SJCRH30 (cell line): ENCODE measurements around the gene SRA1. TPM values are rescaled to one million over a fixed set of nuclear protein-coding genes. Genes with fewer than 3 reads are reported as not detected.

Experiments
- DNase-seq, 2 experiments: peaks; one replicate each; pipeline ENCODE4 v3.0.0-alpha.2; 2015 to 2020
- H3K27ac ChIP-seq: fragments of 250-450 bp; sonication (Bioruptor Pico); 2 replicates; pipeline ENCODE4 v1.5.1; 2020; ENCODE audit warnings: mild to moderate bottlenecking, moderate library complexity
- H3K27me3 ChIP-seq: fragments of 250-450 bp; sonication (Bioruptor Pico); 2 replicates; pipeline ENCODE4 v1.5.1; 2020; ENCODE audit warnings: mild to moderate bottlenecking, moderate library complexity
- H3K36me3 ChIP-seq: fragments of 250-450 bp; sonication (Bioruptor Pico); 2 replicates; pipeline ENCODE4 v1.5.1; 2020; ENCODE audit warnings: mild to moderate bottlenecking, moderate library complexity
- H3K4me1 ChIP-seq: fragments of 250-450 bp; sonication (Bioruptor Pico); 2 replicates; pipeline ENCODE4 v1.5.1; 2020; ENCODE audit warnings: mild to moderate bottlenecking, moderate library complexity
- H3K4me3 ChIP-seq: fragments of 250-450 bp; sonication (Bioruptor Pico); 2 replicates; pipeline ENCODE4 v1.5.1; 2020; ENCODE audit warnings: mild to moderate bottlenecking, moderate library complexity
- H3K9me3 ChIP-seq: fragments of 250-450 bp; sonication (Bioruptor Pico); replicated peaks from 2 replicates; pipeline ENCODE4 v1.5.1; 2020; ENCODE audit warnings: mild to moderate bottlenecking, moderate library complexity
- total RNA-seq: library from RNA; depleted of rRNA; stranded (reverse); fragments of >200 nt; shearing (Covaris generic); gene quantifications from 2 replicates; pipeline ENCODE4 v1.2.3, GENCODE V29; 2014

Gene SRA1
- total RNA-seq, 1 experiment from 2014 or later, result 36.1 TPM

DNA sequence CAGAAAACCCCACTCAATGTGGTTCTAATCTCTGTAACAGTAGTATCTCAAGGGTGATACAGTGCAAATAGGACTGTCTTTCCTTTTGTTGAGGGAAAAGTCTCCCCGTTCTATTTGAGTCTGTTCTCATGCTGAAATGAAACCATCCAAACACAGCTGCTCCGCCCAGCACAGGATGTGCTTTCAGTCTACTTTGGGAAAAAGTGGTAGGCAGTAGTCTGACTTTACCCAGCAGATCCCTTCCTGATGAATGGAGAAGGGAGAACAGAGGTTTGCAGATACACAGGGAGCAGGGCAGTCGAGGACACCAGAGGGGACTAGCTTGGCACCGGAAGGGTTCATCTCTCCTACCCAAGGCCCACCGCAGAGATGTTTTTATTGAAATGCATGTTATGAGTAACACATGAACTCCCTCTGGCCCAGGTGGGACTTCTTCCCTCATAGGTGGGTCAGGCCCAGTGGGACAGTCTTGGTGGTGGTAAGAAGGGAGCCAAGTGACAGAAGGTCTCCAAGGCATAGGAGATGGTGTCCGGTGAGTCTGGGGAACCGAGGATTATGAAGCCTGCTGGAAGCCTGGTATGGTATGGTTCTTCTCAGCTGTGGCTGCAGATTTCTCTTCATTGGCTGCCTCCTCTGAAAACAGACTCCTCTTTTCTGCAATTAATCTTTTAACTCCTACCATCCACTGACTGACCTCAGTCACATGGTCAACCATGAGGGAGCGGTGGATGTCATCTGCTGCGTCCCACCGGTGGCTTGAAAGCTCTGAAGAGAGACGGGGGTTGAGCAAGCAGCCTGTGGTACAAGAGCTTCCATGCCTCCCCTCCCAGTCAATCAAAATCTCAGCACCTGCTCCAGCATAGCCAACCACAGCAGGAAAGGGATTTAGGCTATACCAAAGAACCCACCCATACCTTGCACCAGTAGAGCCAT is 6.9 kb downstream of the SRA1 start:
- Histone ChIP-seq H3K9me3 (no peaks in the 10 kb centered on the region), H3K4me1 (no peaks in the 10 kb centered on the region), H3K27me3 (no peaks in the 10 kb centered on the region), H3K4me3 (no peak overlapping the region), H3K27ac (no peak overlapping the region), H3K36me3 (peaks cover 50% of the 10 kb centered on the region)
- DNase-seq, result no peak

DNA sequence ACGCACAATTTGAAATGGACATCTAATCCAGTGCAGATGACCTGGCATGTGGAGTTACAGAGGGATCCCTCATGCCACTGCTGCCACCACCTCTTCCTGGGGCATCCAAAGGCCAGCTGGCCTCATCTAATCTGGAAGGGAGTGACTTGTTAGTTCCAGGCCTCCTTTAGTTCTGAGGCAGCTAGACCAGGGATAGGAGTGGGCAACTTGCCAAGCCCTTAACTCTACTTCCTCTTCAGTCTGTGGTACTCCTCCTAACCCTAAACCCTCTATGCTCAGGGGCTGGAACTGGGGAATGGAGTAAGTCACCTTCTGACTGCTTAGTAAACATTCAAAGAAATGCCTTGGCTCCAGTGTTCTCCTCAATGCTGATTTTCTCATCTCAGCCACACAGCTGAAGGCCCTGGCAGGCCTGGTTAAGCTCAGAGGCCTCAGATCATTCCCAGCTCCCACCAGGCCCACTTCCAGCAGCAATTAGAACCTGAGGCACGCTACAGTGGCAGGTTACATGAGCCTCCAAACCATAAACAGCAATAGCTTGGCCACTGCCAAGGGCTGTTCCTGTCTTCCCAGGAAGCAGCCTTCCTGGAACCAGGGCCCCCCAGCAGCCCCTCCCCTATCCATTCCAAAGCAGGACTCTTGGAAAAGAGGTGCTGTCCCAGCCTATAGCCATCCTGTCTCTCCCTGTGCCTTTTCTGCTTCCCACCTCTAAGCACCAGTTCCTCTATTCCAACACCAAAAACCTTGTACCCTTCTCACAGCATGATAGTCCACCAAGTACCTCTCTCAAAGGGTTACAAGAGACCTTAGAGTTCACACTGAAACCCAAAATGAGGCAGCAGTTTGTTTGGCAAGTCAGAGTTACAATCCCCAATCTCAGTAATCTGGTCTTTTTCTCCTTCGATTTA is 7.8 kb downstream of the SRA1 start:
- H3K36me3 ChIP-seq, result peaks cover 55% of the 10 kb centered on the region
- no peaks in the 10 kb centered on the region for H3K27me3 ChIP-seq
- H3K4me1 ChIP-seq, result no peaks in the 10 kb centered on the region
- no peak overlapping the region for H3K4me3 ChIP-seq
- peak in 1 of 2 experiments; percentile 33 for DNase-seq
- H3K9me3 ChIP-seq, result no peaks in the 10 kb centered on the region
- no peak overlapping the region for H3K27ac ChIP-seq

DNA sequence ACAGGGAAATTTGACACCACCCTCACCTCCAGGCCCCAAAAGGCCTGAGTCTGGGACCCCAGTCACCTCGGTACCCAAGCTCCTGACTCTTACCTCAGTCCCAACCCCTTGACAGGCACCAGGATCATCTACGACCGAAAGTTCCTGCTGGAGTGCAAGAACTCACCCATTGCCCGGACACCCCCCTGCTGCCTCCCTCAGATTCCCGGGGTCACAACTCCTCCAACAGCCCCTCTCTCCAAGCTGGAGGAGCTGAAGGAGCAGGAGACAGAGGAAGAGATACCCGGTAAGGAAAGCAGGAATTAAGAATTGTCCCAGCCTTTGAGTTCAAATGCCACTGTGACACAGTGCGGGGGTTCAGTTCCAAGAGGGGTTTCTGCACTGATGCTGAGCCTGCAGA is 8.5 kb downstream of the SRA1 start:
- Histone ChIP-seq H3K4me1 (no peaks in the 10 kb centered on the region), H3K36me3 (peaks cover 60% of the 10 kb centered on the region), H3K9me3 (no peaks in the 10 kb centered on the region), H3K4me3 (no peak overlapping the region), H3K27me3 (no peaks in the 10 kb centered on the region), H3K27ac (no peak overlapping the region)
- no peak for DNase-seq

- no peaks in the 10 kb centered on the region for H3K4me1 ChIP-seq
- no peak for DNase-seq
- H3K36me3 ChIP-seq, result peaks cover 57% of the 10 kb centered on the region
- no peak overlapping the region for H3K4me3 ChIP-seq
- no peaks in the 10 kb centered on the region for H3K27me3 ChIP-seq
- no peak overlapping the region for H3K27ac ChIP-seq
- H3K9me3 ChIP-seq, result no peaks in the 10 kb centered on the region
These were observed 9.0 kb downstream of the SRA1 start for GRCh38 chr5:140548300-140548688.

GRCh38 chr5:140547508-140548299 is 9.6 kb downstream of the SRA1 start, which contains the start of gene EIF4EBP3:
Gene EIF4EBP3 (plus strand): TSS chr5:140547662. CDS start chr5:140547738, 76 bp downstream.
- no peaks in the 10 kb centered on the region for H3K9me3 ChIP-seq
- no peaks in the 10 kb centered on the region for H3K27me3 ChIP-seq
- H3K36me3 ChIP-seq, result peaks cover 53% of the 10 kb centered on the region
- no peak within 1 kb of the TSS for H3K4me3 ChIP-seq
- no peak for DNase-seq
- H3K4me1 ChIP-seq, result no peaks in the 10 kb centered on the region
- no peak within 1 kb of the TSS for H3K27ac ChIP-seq

GRCh38 chr5:140546851-140547507 is 10.3 kb downstream of the SRA1 start:
- no peak overlapping the region for H3K4me3 ChIP-seq
- DNase-seq, result no peak
- no peaks in the 10 kb centered on the region for H3K27me3 ChIP-seq
- H3K9me3 ChIP-seq, result no peaks in the 10 kb centered on the region
- H3K27ac ChIP-seq, result no peak overlapping the region
- H3K4me1 ChIP-seq, result no peaks in the 10 kb centered on the region
- peaks cover 52% of the 10 kb centered on the region for H3K36me3 ChIP-seq

- no peak for DNase-seq
- Histone ChIP-seq H3K9me3 (no peaks in the 10 kb centered on the region), H3K4me3 (no peak overlapping the region), H3K27ac (no peak overlapping the region), H3K4me1 (no peaks in the 10 kb centered on the region), H3K36me3 (peaks cover 52% of the 10 kb centered on the region), H3K27me3 (no peaks in the 10 kb centered on the region)
These were observed 11.7 kb downstream of the SRA1 start for GRCh38 chr5:140545606-140546005.

GRCh38 chr5:140544986-140545385 is 12.3 kb downstream of the SRA1 start:
- H3K4me3 ChIP-seq, result no peak overlapping the region
- peaks cover 46% of the 10 kb centered on the region for H3K36me3 ChIP-seq
- H3K4me1 ChIP-seq, result no peaks in the 10 kb centered on the region

DNA sequence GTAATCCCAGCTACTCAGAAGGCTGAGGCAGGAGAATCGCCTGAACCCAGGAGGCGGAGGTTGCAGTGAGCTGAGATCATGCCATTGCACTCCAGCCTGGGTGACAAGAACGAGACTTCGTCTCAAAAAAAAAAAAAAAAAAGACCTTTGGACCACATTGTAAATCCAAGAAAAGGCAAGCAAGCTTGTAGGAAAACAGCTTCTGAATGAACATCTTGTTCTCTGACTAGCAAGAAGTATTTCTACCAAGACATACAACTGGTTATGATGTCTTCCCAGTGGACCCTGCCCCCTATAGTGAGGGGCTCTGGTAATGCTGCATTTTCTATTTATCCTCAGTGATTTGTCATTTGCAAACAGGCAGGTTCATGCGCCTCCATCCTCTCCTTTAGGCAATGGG is 14.3 kb downstream of the SRA1 start:
- Histone ChIP-seq H3K36me3 (peaks cover 56% of the 10 kb centered on the region), H3K4me3 (no peak overlapping the region), H3K9me3 (no peaks in the 10 kb centered on the region), H3K27me3 (no peaks in the 10 kb centered on the region), H3K27ac (no peak overlapping the region), H3K4me1 (no peaks in the 10 kb centered on the region)
- DNase-seq, result no peak

More at GRCh38 chr5:140544986-140545385, 12.3 kb downstream of the SRA1 start:
- Histone ChIP-seq H3K9me3 (no peaks in the 10 kb centered on the region), H3K27ac (no peak overlapping the region), H3K27me3 (no peaks in the 10 kb centered on the region)
- no peak for DNase-seq

DNA sequence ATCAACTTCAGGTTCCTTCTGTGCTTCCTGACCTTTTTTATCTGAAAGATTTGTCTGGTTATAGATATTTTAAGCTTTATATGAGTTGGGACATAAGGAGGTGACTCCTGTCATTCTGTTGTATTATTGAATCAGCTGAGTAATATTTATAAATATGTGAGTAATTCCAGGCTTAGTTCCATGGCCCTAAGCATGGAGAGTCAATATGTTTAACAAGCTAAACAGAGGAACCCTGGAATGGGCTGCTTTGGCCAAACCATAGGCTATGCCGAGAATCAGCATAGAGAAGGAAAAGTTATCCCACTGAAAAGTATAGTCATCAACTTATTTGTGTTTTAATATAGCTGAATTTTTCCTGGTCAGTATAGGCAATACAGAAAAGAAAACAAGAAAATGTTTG is 17.0 kb downstream of the SRA1 start:
- peaks cover 72% of the 10 kb centered on the region for H3K36me3 ChIP-seq
- no peaks in the 10 kb centered on the region for H3K27me3 ChIP-seq
- no peak overlapping the region for H3K27ac ChIP-seq
- DNase-seq, result no peak
- H3K4me3 ChIP-seq, result no peak overlapping the region
- no peaks in the 10 kb centered on the region for H3K9me3 ChIP-seq
- H3K4me1 ChIP-seq, result no peaks in the 10 kb centered on the region

GRCh38 chr5:140524003-140524402 is 33.3 kb downstream of the SRA1 start:
- H3K9me3 ChIP-seq, result no peaks in the 10 kb centered on the region
- H3K27ac ChIP-seq, result no peak overlapping the region
- no peak for DNase-seq
- no peaks in the 10 kb centered on the region for H3K27me3 ChIP-seq
- H3K4me1 ChIP-seq, result no peaks in the 10 kb centered on the region
- peaks cover 52% of the 10 kb centered on the region for H3K36me3 ChIP-seq
- H3K4me3 ChIP-seq, result no peak overlapping the region

- Histone ChIP-seq H3K36me3 (peaks cover 72% of the 10 kb centered on the region), H3K9me3 (no peaks in the 10 kb centered on the region), H3K27ac (no peak overlapping the region), H3K27me3 (no peaks in the 10 kb centered on the region), H3K4me3 (no peak overlapping the region), H3K4me1 (peaks cover 5% of the 10 kb centered on the region; the same call in 1 of the 2 replicates)
- no peak for DNase-seq
These were observed 44.1 kb downstream of the SRA1 start for GRCh38 chr5:140513124-140513523.

GRCh38 chr5:140509898-140510297 is 47.4 kb downstream of the SRA1 start:
- Histone ChIP-seq H3K36me3 (peaks cover 91% of the 10 kb centered on the region), H3K27me3 (no peaks in the 10 kb centered on the region), H3K4me3 (no peak overlapping the region), H3K9me3 (no peaks in the 10 kb centered on the region), H3K27ac (no peak overlapping the region), H3K4me1 (peaks cover 5% of the 10 kb centered on the region; the same call in 1 of the 2 replicates)
- DNase-seq, result peak; percentile 27 to 54

DNA sequence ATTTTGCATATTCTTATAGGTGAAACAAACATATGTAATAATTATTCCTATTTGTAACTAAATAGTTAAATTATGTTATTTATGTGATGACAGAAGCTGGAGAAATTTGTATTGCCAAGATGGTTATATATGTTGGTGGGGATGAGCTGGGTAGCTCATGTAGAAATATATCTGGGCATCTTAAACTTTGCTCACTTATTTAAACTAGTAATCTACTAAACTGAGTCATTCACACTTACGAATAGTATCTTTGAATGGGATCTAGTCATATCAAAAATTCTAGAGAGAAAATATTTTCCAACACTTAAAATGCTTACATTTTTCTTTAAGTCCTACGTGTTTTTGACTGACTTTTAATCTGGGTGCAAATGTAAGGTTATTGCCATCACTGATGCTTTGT is 54.4 kb downstream of the SRA1 start:
- H3K4me1 ChIP-seq, result no peaks in the 10 kb centered on the region

More for the DNA sequence above, 54.4 kb downstream of the SRA1 start:
- Histone ChIP-seq H3K27ac (no peak overlapping the region), H3K27me3 (no peaks in the 10 kb centered on the region), H3K36me3 (peaks cover 55% of the 10 kb centered on the region), H3K9me3 (no peaks in the 10 kb centered on the region), H3K4me3 (no peak overlapping the region)
- DNase-seq, result no peak
